ENCODE data around the gene PATJ. TPM values are rescaled to one million over a fixed set of nuclear protein-coding genes. Genes with fewer than 3 reads are reported as not detected.

Gene PATJ
- total RNA-seq, 1 experiment from 2014 or later: 28.7 TPM

DNA sequence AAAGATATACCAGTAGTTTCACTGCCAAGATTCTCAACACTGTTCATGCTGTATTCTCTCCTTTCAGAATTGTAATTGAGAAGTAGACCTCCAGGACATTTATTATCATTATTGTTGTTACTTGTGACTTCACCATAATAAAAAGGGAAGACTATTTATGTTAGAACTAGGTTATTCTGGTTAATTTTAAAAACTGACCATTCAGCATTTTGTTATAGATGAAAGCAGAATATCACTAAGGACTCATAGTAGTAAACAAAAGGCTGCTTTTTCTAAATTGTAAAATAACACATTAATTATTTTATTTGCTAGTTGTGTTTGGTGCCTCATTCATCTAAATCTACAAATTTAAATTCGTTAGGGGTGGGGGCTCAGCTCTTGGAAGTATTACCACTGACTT lies 210.4 kb downstream of the PATJ start:
- H4K20me1 ChIP-seq (ENCODE audit: low read length): no peaks in the 10 kb centered on the region
- H3K4me1 ChIP-seq (ENCODE audit: insufficient read depth, low read length): 0 out of 2 replicates have a peak, but pooled peaks cover 14% of the 10 kb centered on the region
- H3K4me2 ChIP-seq (ENCODE audit: low read length): no peak overlapping the region
- no peaks in the 10 kb centered on the region for H3K27me3 ChIP-seq (ENCODE audit: low read length)
- no peak for TF ChIP-seq EZH2phosphoT487 (IDR thresholded peaks at IDR 0.05; ENCODE audit: borderline replicate concordance, low read length)
- TF ChIP-seq CTCF (conservative IDR thresholded peaks at IDR 0.05; ENCODE audit: low read depth, low read length): no peak
- TF ChIP-seq EZH2 (IDR thresholded peaks at IDR 0.05; ENCODE audit: low read length, unreplicated experiment): no peak
- intact Hi-C loops (cut with micrococcal nuclease): no loop called here
- no peak for DNase-seq
- CTCF ChIA-PET: interaction anchor here (0.6 kb wide), 2 partner anchors 23 to 183 kb away, joined by 3 to 9 read pairs; no protein-coding TSS in a partner anchor
- no peak for ATAC-seq
- H3K4me3 ChIP-seq (ENCODE audit: low read length): no peak overlapping the region
- no peak overlapping the region for H3K27ac ChIP-seq (ENCODE audit: low read length)
- no peaks in the 10 kb centered on the region for H3K9me3 ChIP-seq (ENCODE audit: low read length)
- H3K36me3 ChIP-seq (ENCODE audit: low read depth, low read length): no peaks in the 10 kb centered on the region
- no peaks in the 10 kb centered on the region for H3F3A ChIP-seq (ENCODE audit: low read length, unreplicated experiment)
- POLR2A ChIA-PET (ENCODE audit: unreplicated experiment): no interaction called here
- no peak overlapping the region for H3K9ac ChIP-seq (ENCODE audit: low read length)
- H3K9me2 ChIP-seq (replicated peaks; ENCODE audit: low read length): no peaks in the 10 kb centered on the region
- H3K79me2 ChIP-seq (ENCODE audit: low read length): no peaks in the 10 kb centered on the region
- no TSS peak for BruUV-seq (replicated peaks)
- no peak overlapping the region for H2AFZ ChIP-seq (ENCODE audit: low read length)

DNA sequence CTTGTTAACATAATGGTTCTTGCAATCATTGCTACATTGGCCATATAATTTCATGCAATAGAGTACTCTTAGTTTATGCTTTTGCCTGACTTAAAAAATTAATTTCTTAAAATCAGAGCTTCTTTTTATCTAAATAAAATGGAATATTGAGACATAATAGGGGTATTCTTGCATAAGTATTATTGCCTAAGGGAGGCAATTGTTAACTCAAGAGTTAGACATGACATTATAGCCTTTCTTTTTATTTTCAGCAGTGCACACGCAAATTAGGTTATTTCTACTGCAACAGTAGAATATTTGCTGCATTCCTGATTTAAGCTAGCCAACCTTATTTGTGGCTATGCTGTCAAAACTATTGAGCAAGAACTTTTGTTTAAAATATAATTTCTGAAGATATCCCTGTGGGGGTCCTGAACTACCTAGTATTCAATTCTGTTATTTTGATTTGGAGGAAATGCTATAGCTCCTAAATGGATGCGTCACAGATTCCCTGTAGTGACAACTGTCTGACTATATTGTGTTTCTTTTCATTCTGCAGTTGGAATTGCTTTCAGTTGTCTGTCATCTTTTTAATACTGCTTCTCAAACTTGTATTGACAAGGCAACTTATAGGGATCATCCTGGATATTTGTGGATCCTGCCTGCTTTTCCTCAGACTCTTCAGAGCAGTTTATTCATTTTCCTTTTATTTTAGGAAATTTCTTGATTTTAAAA lies 211.0 kb downstream of the PATJ start:
- no peak overlapping the region for H3K9ac ChIP-seq (ENCODE audit: low read length)
- H3K27me3 ChIP-seq (ENCODE audit: low read length): no peaks in the 10 kb centered on the region
- DNase-seq (no peak), ATAC-seq (no peak)
- BruUV-seq (replicated peaks): no TSS peak
- H3F3A ChIP-seq (ENCODE audit: low read length, unreplicated experiment): no peaks in the 10 kb centered on the region
- H3K4me1 ChIP-seq (ENCODE audit: insufficient read depth, low read length): 0 out of 2 replicates have a peak, but pooled peaks cover 14% of the 10 kb centered on the region
- H3K27ac ChIP-seq (ENCODE audit: low read length): no peak overlapping the region
- TF ChIP-seq CTCF (conservative IDR thresholded peaks at IDR 0.05; ENCODE audit: low read depth, low read length) (no peak), EZH2phosphoT487 (IDR thresholded peaks at IDR 0.05; ENCODE audit: borderline replicate concordance, low read length) (no peak), EZH2 (IDR thresholded peaks at IDR 0.05; ENCODE audit: low read length, unreplicated experiment) (no peak)
- no peaks in the 10 kb centered on the region for H3K9me2 ChIP-seq (replicated peaks; ENCODE audit: low read length)
- no peaks in the 10 kb centered on the region for H3K9me3 ChIP-seq (ENCODE audit: low read length)
- H3K4me2 ChIP-seq (ENCODE audit: low read length): no peak overlapping the region
- H2AFZ ChIP-seq (ENCODE audit: low read length): no peak overlapping the region
- ChIA-PET CTCF (interaction anchor here (0.6 kb wide), 1 partner anchor 182 kb away, joined by 3 read pairs; no protein-coding TSS in a partner anchor), POLR2A (ENCODE audit: unreplicated experiment) (no interaction called here)
- no peak overlapping the region for H3K4me3 ChIP-seq (ENCODE audit: low read length)
- H4K20me1 ChIP-seq (ENCODE audit: low read length): no peaks in the 10 kb centered on the region
- no peaks in the 10 kb centered on the region for H3K79me2 ChIP-seq (ENCODE audit: low read length)
- intact Hi-C loops (cut with micrococcal nuclease): no loop called here
- H3K36me3 ChIP-seq (ENCODE audit: low read depth, low read length): no peaks in the 10 kb centered on the region

DNA sequence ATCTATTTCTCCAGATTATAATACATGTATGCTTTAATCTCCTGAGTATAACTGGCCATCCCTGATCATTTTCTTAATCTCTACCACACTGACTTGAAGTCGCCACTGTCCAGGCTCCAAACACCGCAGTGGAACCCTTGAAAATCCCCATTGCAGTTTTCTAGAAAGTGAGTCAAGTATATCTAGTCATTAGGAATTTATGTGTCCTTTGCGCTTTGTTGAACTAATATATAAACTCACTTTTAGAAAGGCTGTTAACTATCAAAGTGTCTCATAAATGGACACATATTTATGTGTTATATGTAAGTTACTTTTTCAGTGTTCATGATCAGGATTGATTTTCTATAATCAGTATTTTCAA lies 211.5 kb downstream of the PATJ start:
- H3K4me1 ChIP-seq (ENCODE audit: insufficient read depth, low read length): 0 out of 2 replicates have a peak, but pooled peaks cover 14% of the 10 kb centered on the region
- H3K27me3 ChIP-seq (ENCODE audit: low read length): no peaks in the 10 kb centered on the region
- TF ChIP-seq EZH2phosphoT487 (IDR thresholded peaks at IDR 0.05; ENCODE audit: borderline replicate concordance, low read length): no peak
- no peak for TF ChIP-seq EZH2 (IDR thresholded peaks at IDR 0.05; ENCODE audit: low read length, unreplicated experiment)
- TF ChIP-seq CTCF (conservative IDR thresholded peaks at IDR 0.05; ENCODE audit: low read depth, low read length): no peak
- no TSS peak for BruUV-seq (replicated peaks)
- ATAC-seq (no peak), DNase-seq (no peak)
- no peaks in the 10 kb centered on the region for H3K79me2 ChIP-seq (ENCODE audit: low read length)
- no peak overlapping the region for H3K9ac ChIP-seq (ENCODE audit: low read length)
- no peaks in the 10 kb centered on the region for H3F3A ChIP-seq (ENCODE audit: low read length, unreplicated experiment)
- no peaks in the 10 kb centered on the region for H3K9me2 ChIP-seq (replicated peaks; ENCODE audit: low read length)
- H3K36me3 ChIP-seq (ENCODE audit: low read depth, low read length): no peaks in the 10 kb centered on the region
- H3K27ac ChIP-seq (ENCODE audit: low read length): no peak overlapping the region
- H4K20me1 ChIP-seq (ENCODE audit: low read length): no peaks in the 10 kb centered on the region
- CTCF ChIA-PET: no interaction called here
- no peak overlapping the region for H2AFZ ChIP-seq (ENCODE audit: low read length)
- intact Hi-C loops (cut with micrococcal nuclease): no loop called here
- POLR2A ChIA-PET (ENCODE audit: unreplicated experiment): no interaction called here
- H3K4me2 ChIP-seq (ENCODE audit: low read length): no peak overlapping the region
- H3K4me3 ChIP-seq (ENCODE audit: low read length): no peak overlapping the region
- no peaks in the 10 kb centered on the region for H3K9me3 ChIP-seq (ENCODE audit: low read length)
